Measurements from ENCODE around the gene CAGE1.

CAGE1 gene

DNA sequence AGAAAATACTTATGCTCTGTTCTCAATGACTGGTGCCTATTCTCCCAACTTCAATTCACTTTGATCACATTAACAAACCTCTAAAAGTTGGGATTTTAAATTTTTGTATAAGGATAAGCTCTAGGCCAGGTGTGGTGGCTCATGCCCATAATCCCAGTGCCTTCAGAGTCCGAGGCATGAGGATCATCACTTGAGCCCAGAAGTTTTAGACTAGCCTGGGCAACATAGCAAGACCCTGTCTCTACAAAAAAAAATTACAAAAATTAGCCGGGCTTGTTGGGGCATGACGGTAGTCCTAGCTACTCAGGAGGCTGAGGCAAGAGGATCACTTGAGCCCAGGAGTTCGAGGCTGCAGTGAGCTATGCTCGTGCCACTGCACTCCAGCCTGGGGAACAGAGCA is 80.5 kb downstream of the CAGE1 start:
- DNase-seq (ENCODE audit: low read depth), result no peak

DNA sequence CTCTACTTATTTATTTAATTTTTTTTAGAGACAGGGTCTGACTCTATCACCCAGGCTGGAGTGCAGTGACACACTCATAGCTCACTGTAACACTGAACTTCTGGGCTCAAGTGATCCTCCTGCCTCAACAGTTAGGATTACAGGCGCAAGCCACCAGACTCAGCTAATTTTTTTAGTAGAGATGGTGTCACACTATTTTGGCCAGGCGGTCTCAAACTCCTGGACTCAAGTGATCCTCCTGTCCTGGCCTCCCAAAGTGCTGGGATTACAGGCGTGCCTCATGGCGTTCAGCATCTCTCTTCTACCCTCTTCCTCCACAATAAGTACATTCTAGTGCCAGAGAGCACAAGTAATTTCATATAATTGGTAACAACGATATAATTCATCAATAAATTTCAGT is 82.0 kb downstream of the CAGE1 start:
- DNase-seq (ENCODE audit: low read depth), result no peak

DNA sequence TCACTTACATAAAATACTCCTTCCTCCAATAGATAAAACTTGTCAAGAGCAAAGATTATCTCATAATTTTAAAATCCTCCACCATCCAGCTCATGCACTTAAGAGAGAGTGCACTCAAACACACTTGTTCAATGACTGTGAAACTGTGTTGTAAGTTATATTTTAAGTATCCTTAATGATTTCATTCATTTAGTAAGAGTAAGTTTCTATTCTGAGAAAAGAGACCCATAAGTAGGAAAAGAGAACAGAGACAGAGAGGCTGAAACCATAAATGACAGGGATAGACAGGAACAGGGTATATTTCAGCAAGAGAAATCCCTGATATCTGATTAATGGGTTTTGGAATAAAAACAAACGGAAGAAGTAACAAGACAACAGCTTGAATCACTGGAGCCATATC is 84.7 kb downstream of the CAGE1 start:
- no peak for DNase-seq (ENCODE audit: low read depth)

DNA sequence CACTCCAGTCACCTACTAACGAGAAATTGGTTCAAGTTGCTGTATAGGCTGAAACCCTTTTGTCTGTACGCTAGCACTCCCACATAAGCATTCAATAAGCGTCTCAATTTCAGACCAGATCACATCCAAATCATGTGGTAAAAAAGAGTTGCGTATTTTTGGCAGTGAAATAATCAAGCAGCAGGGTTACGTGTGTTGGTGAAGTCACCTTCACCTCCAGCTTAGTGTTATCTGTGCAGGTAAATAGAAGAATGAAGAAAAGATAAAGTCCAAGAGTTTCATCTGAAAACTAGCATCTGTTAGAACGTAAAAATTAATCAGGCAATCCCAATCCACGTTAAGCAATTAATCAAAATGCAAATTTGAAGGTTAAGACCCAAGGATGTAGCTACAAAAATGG is 87.8 kb downstream of the CAGE1 start:
- DNase-seq (ENCODE audit: low read depth), result no peak

DNA sequence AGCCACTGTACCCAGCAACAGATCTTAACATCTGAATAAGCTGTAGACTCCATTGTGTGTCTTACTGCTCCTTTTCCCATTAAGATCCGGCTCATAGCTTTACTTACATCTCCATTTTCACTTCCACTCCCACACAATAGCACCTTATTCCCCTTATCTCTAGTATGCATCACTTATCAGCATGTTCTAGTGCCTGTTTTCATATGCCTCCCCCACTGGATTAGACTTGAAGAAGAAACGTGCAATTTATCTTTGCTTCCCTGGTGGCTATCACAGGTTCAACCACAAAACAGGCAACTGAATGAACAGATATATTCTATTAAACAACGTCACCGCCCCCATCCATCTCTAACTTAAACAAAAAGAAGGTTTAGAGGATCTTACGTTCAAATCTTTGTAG is 88.6 kb downstream of the CAGE1 start:
- DNase-seq (ENCODE audit: low read depth), result no peak

DNA sequence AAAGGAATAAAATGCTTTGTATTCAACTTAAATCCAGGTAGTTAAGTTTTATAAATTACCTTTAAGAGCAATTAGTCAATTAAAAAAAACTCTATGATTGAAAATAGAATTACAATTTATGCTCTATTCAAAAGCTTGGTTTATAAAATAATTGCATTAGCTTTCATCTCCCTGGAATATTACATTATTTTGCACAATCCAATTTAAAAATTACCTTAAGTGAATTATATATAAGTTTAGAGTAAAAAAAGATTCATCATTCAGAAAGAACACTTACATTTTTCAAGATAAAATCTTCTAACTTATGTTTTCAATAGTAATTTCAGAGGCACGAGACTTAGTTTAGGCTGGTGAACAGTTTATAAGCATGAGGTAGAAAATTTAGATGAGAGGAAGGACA is 91.4 kb downstream of the CAGE1 start:
- DNase-seq (ENCODE audit: low read depth), result no peak

DNA sequence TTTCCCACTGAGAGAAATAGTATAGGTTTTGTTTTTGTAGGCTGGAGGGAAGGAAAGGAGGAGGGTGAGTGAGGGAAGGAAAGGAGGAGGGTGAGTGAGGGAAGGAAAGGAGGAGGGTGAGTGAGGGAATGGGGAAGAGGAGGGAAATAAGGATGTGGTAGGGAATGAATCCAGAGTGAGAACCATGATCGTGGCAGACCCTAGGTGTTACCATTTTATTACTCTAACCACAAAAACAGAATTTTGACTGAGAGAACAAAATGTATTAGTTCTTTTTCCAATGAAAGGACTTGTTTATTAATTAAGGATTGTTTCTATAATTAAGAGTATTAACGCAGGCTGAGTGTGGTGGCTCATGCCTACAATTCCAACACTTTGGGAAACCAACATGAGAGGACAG is 92.9 kb downstream of the CAGE1 start:
- DNase-seq (ENCODE audit: low read depth), result no peak

DNA sequence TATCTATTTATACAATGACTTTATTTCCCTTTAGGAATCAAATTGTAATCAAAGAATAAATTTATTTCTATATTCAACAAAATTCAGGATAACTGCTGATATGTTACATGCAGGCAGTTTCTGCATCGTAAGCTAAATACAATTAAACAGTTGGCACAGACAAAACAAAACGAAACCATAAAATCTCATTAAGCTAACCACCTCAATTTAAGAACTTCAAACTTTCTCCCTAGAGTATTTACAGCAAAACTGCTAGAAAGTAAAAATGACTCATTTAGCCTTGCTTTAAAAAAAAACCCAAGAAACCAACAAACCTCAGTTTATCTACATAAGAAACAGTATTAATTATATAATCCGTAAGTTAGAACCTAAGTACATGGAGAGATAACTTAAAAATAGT is 93.6 kb downstream of the CAGE1 start:
- DNase-seq (ENCODE audit: low read depth), result no peak

DNA sequence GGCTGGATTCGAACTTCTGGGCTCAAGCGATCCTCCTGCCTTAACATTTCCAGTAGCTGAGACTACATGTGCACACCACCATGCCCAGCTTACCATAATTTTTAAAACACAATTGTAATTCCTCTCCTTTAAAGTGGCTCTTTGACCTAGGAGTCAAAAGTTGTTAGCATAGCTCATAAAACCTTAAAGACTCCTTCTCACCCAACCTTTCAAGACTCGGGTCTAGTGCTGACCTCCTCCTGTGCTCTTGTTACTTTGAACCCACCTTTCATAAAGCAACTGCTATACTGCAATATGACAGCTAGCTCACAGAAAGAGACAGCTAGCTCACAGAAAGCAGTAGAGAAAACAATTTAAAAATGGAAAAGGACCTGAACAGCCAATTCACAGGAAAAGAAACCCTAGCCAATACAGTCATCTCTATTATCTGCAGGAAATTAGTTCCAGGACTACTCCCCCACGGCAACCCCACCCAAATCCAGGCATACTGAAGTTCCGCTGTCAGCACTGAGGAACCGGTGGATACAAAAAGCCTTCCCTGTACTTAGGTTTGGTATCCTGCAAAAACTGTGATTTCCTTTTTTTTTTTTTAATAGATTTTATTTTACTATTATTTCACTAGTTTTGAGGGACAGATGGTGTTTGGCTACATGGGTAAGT is 96.8 kb downstream of the CAGE1 start:
- no peak for DNase-seq (ENCODE audit: low read depth)

DNA sequence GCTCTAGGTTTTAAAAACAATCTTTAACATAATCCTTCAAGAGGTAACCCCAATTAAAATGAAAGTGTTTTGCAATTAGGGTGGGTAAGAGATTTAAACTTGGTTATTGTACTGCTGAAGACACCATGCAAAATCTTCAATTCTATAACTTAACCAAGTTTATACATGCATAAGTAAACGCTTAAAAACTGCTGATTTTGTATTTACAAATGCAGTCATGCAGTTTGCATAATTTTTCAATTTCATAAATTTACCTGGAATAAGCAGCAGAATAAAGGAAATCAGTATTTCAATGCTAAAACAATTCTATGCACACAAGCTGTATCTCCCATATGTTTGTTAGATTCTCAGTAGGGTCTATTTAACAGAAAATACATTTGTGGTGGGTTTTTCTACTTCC is 99.5 kb downstream of the CAGE1 start:
- DNase-seq (ENCODE audit: low read depth), result no peak

DNA sequence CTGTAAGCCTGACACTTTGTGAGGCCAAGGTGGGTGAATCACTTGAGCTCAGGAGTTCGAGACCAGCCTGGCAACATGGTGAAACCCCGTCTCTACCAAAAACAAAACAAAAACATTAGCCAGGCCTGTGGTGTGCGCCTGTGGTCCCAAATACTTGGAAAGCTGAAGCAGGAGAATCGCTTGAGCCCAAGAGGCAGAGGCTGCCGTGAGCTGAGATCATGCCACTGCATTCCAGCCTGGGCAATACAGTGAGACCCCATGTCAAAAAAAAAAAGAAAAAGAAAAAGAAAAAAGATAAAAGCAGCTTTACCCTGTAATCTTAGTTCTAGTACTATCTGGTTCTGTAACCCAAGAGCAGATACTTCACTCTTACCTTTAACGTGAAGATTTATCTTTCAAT is 104.1 kb downstream of the CAGE1 start:
- no peak for DNase-seq (ENCODE audit: low read depth)

DNA sequence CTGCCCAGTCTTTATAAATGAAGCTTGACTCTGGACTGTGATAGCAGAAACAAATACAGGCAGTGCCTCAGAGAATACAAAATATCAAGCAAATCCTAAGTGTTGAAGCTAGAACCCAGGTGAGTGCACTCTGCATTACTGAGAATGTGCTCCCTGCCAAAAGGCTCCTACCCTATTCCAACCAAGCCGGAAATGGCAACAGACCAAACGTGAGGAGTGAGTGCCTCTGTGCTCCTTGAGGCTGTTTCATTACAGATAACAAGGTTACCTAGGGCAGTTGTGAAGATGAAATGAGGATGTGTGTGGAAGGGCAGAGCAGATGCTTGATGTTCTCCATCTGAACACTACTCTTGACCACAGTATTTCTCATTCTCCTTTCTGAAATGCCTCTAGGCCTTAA is 105.9 kb downstream of the CAGE1 start:
- no peak for DNase-seq (ENCODE audit: low read depth)

DNA sequence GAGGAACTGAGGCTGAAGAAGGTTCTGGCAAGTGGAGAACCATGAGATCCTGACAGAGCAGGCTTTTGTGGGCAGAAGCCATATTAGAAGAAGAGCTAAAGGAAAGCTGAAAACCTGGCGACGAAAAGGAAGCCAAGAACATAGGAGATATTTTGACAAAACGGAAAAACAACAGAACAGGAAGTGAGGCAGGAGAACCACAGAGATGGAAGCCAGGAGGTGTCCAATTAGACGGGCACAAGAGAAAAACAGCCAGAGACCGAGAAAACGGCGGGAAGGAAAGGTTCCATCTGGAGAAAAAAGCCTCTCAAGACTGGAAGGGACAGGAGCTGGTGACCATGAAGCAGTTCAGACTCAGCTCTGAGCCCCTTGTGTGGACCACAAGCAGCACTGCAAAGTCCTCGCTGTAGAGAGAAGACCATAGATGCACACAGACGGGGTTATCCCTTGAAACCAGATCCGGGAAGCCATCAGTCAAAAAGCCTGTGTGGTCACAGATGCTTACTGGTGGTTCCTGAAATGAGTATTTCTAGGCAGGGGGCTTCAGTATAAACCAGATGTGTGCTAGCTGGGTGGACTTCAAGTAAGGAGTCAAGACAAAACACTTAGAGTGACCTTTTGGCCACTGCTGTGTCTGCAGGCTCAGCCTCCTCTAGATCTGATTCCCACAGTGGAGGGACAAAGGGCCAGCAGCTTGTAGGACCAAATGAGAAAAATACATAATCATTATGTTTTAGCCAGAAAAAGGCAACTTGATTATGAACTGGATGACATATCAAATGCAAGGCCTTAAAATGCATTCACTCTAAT is 107.2 kb downstream of the CAGE1 start:
- no peak for DNase-seq (ENCODE audit: low read depth)
